DND-41 (cell line): ENCODE data around the gene PPP6R1.

Experiments used
- ATAC-seq: fragments of 200-7000 bp; cut with Tn5 transposase; 3 replicates; pipeline ENCODE4 v1.9.1; 2021; ENCODE audit warnings: low read depth; ENCODE audit not compliant: insufficient read depth
- DNase-seq: peaks from one replicate; pipeline ENCODE4 v3.0.0-alpha.2; 2020
- H2AFZ ChIP-seq: 2 replicates; pipeline ENCODE4 v1.6.0; 2012; ENCODE audit warnings: low read depth, low read length
- H3K27ac ChIP-seq: 2 replicates; pipeline ENCODE4 v1.5.1; 2012; ENCODE audit warnings: low read length, inconsistent platforms
- H3K27me3 ChIP-seq: fragments of 200-600 bp; sonication (generic); 2 replicates; pipeline ENCODE4 v1.6.0; 2012; ENCODE audit warnings: low read length, mild to moderate bottlenecking, inconsistent platforms; ENCODE audit not compliant: insufficient read depth, poor library complexity
- H3K36me3 ChIP-seq: 2 replicates; pipeline ENCODE4 v1.5.1; 2012; ENCODE audit warnings: low read length, inconsistent platforms; ENCODE audit not compliant: insufficient read depth
- H3K4me1 ChIP-seq: 2 replicates; pipeline ENCODE4 v1.5.1; 2012; ENCODE audit warnings: mild to moderate bottlenecking, low read length; ENCODE audit not compliant: insufficient read depth
- H3K4me2 ChIP-seq: 2 replicates; pipeline ENCODE4 v1.6.0; 2012; ENCODE audit warnings: mild to moderate bottlenecking, moderate library complexity, low read length, inconsistent platforms; ENCODE audit not compliant: insufficient read depth
- H3K4me3 ChIP-seq, 2 experiments: fragments of 200-600 bp in 1 of 2; shearing (Covaris generic) in 1 of 2; 2 replicates each; pipeline ENCODE4 v1.5.1; 2012 to 2016; ENCODE audit warnings: inconsistent platforms in 2 of 2, low read length in 2 of 2, mild to moderate bottlenecking in 2 of 2, low read depth in 1 of 2, moderate library complexity in 1 of 2
- H3K79me2 ChIP-seq: 2 replicates; pipeline ENCODE4 v1.6.0; 2012; ENCODE audit warnings: low read length, inconsistent platforms; ENCODE audit not compliant: insufficient read depth
- H3K9ac ChIP-seq: 2 replicates; pipeline ENCODE4 v1.6.0; 2012; ENCODE audit warnings: low read depth, mild to moderate bottlenecking, inconsistent platforms, low read length, moderate library complexity
- H3K9me3 ChIP-seq: 2 replicates; pipeline ENCODE4 v1.5.1; 2012; ENCODE audit warnings: low read length, moderate library complexity, mild to moderate bottlenecking, inconsistent platforms; ENCODE audit not compliant: insufficient read depth, severe bottlenecking
- H4K20me1 ChIP-seq: 2 replicates; pipeline ENCODE4 v1.6.0; 2012; ENCODE audit warnings: low read length; ENCODE audit not compliant: insufficient read depth
- EZH2 ChIP-seq: IDR thresholded peaks from 3 replicates; pipeline ENCODE4 v1.6.1; 2012; ENCODE audit warnings: borderline replicate concordance, low read depth, mild to moderate bottlenecking, moderate library complexity, low read length, inconsistent platforms; ENCODE audit not compliant: severe bottlenecking
- TF ChIP-seq, protein P1 (sequence below): IDR thresholded peaks from 2 replicates; pipeline ENCODE4 v1.5.1; 2012; ENCODE audit warnings: borderline replicate concordance, low read length, moderate library complexity, mild to moderate bottlenecking; ENCODE audit not compliant: poor library complexity, severe bottlenecking; ENCODE audit errors: extremely low read depth

The PPP6R1 gene

DNA sequence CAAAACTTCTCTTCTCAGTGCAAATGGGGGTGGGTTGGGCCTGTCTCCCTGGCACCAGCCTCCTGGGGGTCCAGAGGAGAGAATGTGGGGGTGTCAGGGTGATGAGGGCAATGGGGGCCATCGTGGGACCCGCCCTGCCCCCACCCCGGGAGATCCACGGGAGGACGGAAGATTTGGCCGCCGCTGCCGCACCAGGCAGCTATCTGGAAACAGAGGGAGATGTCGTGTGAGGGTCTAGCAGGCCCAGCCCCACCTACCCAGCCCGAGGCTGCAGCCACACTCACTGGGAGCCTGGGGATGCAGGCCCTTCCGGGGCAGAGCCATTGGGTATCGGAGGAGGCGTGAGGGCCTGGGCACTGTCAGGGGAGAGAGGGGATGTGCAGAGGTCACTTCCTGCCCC, 28.5 kb downstream of the PPP6R1 start:
- Histone ChIP-seq H3K4me3 (no peak overlapping the region), H2AFZ (no peak overlapping the region), H3K4me2 (no peak overlapping the region), H3K9me3 (no peaks in the 10 kb centered on the region), H3K36me3 (peaks cover 92% of the 10 kb centered on the region), H3K79me2 (no peaks in the 10 kb centered on the region), H3K4me1 (no peaks in the 10 kb centered on the region), H3K9ac (no peak overlapping the region), H3K27ac (no peak overlapping the region), H4K20me1 (peaks cover 69% of the 10 kb centered on the region), H3K27me3 (no peaks in the 10 kb centered on the region)
- TF ChIP-seq EZH2 = no peak
- TF ChIP-seq, protein P1, sequence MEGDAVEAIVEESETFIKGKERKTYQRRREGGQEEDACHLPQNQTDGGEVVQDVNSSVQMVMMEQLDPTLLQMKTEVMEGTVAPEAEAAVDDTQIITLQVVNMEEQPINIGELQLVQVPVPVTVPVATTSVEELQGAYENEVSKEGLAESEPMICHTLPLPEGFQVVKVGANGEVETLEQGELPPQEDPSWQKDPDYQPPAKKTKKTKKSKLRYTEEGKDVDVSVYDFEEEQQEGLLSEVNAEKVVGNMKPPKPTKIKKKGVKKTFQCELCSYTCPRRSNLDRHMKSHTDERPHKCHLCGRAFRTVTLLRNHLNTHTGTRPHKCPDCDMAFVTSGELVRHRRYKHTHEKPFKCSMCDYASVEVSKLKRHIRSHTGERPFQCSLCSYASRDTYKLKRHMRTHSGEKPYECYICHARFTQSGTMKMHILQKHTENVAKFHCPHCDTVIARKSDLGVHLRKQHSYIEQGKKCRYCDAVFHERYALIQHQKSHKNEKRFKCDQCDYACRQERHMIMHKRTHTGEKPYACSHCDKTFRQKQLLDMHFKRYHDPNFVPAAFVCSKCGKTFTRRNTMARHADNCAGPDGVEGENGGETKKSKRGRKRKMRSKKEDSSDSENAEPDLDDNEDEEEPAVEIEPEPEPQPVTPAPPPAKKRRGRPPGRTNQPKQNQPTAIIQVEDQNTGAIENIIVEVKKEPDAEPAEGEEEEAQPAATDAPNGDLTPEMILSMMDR = no peak
- ATAC-seq (no peak), DNase-seq (no peak)

DNA sequence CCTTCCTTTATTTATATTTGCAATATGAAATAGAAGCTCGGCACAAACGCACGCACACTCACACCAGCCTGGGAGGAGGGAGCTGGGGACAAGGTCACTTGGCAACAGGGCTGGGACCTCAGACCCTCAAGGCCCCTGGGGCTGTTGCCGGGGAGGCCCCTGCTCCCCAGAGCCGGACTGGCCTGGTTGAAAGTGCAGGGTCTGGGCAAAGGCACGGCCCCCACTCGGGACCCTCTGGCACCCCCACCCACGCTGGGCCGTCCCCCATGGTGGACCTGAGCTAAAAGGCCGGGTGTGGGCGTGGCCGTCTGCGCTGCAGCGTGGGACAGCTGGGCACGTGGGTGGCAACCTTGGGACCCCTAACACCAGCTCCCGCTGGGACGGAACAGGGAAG, 29.0 kb downstream of the PPP6R1 start:
- TF ChIP-seq, protein P1 = no peak
- TF ChIP-seq EZH2 = no peak
- H3K9me3 ChIP-seq = no peaks in the 10 kb centered on the region
- H2AFZ ChIP-seq = no peak overlapping the region
- no peak for DNase-seq
- H3K4me1 ChIP-seq = no peaks in the 10 kb centered on the region
- H3K79me2 ChIP-seq = no peaks in the 10 kb centered on the region
- no peak overlapping the region for H3K4me2 ChIP-seq
- H3K36me3 ChIP-seq = peaks cover 87% of the 10 kb centered on the region
- H3K9ac ChIP-seq = no peak overlapping the region
- H3K27ac ChIP-seq = no peak overlapping the region
- no peak for ATAC-seq
- no peak overlapping the region for H3K4me3 ChIP-seq
- peaks cover 67% of the 10 kb centered on the region for H4K20me1 ChIP-seq
- no peaks in the 10 kb centered on the region for H3K27me3 ChIP-seq

DNA sequence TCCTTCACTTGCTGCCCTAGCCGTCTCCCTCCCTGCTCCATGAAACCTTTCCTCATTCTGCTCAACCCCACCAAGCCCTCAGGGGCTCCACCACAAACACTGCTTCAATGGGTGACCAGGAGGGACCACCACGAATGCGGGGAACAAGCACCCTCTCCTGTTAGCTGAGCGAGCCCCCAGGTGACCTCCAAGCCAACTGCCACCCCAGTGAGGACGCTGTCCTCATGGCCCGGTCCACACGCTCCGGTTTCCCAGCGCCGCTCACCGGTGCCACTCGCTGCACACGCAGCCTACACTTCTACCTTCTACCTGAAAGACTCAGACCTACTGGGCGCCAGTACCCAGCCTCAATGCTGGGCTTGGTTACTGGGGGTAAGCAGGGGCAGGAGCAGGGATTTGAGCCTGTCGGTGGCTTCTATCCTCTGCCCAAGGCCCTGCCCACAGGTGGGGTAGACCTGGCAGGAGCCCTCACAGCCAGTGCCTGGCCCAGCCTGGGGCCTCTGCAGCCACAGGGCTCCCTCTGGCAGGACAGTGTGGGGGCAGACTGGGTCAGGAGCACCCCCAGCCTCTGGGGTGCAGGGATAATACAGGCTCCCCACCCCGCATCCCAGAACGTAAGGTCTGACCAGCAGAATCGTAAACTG, 29.6 kb downstream of the PPP6R1 start:
- Histone ChIP-seq H2AFZ (no peak overlapping the region), H3K4me1 (no peaks in the 10 kb centered on the region), H3K27ac (no peak overlapping the region), H3K9ac (no peak overlapping the region), H3K27me3 (no peaks in the 10 kb centered on the region), H3K4me2 (no peak overlapping the region), H3K4me3 (no peak overlapping the region), H3K79me2 (no peaks in the 10 kb centered on the region), H3K36me3 (peaks cover 81% of the 10 kb centered on the region), H4K20me1 (peaks cover 63% of the 10 kb centered on the region), H3K9me3 (no peaks in the 10 kb centered on the region)
- TF ChIP-seq, protein P1 = no peak
- TF ChIP-seq EZH2 = no peak
- no peak for DNase-seq
- no peak for ATAC-seq
